Suppressor macrophage (primary cell): ENCODE results near the gene TTC39C.
"Not testable (repeated sequence)": the region's sequence is repeated elsewhere in the genome, so short reads cannot be mapped to it uniquely, and the experiment has no call there.

Experiments used
- DNase-seq, 4 experiments: peaks; one replicate each; pipeline ENCODE4 v3.0.0-alpha.2; 2020 to 2022

TTC39C gene

GRCh38 chr18:24055009-24055804 lies 40.7 kb downstream of the TTC39C start:
- DNase-seq, result no peak

DNA sequence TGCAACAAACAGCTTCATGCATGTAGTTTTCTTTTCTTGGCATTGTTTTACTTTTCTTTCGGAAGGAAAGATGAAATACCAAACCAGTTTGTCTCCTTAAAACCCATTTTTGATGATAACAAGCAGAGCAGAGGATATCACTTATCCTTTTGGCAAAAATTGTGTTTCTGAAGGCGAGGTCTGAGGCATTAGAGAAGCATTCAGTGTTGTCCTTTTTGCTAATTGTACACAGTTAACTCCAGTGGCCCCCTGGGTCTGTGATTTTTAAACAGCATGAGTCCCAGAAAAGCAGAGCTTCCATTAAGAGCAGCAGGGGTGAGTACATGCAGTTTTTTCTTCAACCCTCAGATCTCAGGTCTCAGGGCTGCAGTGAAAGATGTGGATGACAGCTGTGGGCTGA lies 41.3 kb downstream of the TTC39C start:
- no peak for DNase-seq

DNA sequence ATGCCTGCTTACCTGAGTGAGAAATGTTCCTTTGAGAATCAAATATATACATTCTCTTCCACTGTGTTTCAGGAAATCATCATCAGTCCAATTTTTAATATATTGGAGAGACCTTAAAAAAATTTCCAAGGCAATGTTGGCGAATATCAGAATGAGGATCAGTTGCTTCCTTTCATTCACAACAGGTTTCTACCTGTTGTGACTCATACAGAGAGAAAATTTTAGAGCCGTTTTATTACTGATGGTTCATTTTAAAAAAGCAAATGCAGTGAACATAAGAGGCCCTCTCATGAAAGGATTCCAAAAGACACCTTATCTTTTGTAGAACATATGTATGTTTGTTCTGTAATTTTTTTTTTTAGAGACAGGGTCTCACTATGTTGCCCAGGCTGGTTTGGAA lies 42.0 kb downstream of the TTC39C start:
- DNase-seq, result no peak

GRCh38 chr18:24057804-24058203 lies 43.2 kb downstream of the TTC39C start:
- DNase-seq, result no peak

DNA sequence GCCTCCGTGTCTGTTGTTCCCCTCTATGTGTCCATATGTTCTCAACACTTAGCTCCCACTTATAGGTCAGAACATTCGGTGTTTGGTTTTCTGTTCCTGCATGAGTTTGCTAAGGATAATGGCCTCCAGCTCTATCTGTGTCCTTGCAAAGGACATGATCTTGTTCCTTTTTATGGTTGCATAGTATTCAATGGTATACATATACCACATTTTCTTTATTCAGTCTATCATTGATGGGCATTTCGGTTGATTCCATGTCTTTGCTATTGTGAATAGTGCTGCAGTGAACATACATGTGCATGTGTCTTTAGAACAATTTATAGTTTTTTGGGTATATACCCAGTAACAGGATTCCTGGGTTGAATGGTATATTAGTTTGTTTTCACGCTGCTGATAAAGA lies 44.8 kb downstream of the TTC39C start:
- DNase-seq, result not testable (repeated sequence)

DNA sequence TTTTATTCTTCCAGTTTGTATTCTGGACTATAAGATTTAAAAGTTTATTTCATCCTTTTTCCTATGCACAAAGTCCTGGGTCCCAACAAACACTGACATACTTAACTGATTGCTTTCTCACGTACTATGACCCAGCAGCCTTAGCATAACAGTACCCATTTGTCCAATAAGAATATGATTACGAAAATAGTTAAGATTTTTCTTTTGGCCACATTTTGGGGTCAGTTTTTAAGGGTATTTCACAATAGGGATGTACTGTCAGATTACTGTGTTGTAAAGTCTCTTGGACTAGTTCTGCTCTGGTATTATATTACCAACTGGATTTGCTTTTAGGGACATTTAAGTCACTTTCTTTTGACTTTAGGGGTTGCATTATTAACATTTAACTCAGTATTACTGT lies 46.1 kb downstream of the TTC39C start:
- no peak for DNase-seq

DNA sequence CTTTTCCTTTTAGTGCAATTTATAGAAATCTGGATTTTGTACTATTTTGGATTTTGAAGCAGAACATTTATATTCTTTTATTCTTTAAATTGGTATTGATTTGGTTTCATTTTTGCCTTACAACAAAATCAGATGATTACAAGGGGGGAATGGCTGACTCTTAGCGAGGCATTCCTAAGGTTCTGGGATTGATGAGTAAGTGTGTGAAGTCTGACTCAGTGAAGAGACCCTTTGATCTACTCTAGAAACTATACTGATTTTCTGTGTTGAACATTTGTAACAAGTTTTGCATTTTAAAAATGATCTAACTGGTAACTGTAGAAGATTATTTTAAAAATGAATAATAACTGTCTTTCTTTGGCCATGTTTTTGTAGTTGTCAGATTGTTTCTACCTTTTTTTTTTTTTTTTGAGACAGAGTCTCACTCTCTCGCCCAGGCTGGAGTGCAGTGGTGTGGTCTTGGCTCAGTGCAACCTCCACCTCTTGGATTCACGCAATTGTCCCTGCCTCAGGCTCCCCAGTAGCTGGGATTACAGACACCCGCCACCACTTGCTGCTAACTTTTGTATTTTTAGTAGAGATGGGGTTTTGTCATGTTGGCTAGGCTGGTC lies 48.7 kb downstream of the TTC39C start:
- no peak for DNase-seq

- peak in 2 of 4 experiments; percentile 38 to 42 for DNase-seq
These were observed 50.0 kb downstream of the TTC39C start for GRCh38 chr18:24064391-24065100.

DNA sequence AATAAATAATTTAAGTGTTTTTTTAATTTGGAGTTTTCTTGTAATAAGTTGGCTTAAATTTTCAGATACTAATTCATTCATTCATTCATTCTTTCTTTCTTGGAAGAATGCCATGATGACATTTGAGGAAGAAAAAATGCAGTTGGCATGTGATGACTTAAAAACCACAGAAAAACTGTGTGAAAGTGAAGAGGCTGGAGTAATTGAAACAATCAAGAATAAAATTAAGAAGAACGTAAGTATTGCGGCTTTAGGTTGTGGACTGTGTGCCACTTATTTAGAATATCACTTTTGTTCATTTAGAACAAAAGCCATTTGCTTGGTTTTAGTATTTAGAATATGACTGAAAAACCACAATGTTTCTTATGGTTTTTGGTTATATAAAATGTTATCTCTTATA lies 51.4 kb downstream of the TTC39C start:
- DNase-seq, result peak in 2 of 4 experiments; percentile 43 to 56

DNA sequence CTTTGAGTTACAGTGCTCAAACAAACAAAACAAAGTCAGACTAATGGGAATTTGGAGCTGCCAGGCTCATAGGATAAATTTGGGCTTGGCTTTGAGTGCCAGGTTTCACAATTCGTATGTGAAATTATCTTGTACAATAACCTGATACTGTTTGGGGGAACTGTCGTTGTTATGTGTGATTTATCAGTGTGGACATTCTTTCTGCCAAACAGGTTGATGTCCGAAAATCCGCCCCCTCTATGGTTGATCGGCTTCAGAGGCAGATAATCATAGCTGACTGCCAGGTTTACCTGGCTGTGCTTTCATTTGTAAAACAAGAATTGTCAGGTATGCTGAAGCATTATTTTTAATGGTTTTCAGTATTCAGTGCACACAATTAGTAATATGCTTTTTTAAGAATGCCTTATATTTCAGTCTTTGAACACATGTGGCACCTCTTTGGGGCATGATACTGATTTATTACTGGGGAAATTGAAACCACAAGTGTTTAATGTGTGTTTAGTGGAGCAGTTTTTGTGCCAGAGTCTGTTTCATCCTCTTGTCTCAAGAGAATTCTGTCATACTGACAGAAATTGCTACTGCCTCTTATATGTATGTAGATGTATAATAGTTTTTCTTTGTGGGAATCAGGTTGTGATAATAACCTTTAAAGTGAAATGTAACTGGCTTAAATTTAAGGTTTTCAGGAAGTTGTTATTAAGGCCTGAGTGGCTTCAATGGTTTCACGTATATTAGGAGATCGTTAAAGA lies 54.6 kb downstream of the TTC39C start:
- DNase-seq, result no peak

GRCh38 chr18:24071029-24071428 lies 56.5 kb downstream of the TTC39C start:
- DNase-seq, result no peak

DNA sequence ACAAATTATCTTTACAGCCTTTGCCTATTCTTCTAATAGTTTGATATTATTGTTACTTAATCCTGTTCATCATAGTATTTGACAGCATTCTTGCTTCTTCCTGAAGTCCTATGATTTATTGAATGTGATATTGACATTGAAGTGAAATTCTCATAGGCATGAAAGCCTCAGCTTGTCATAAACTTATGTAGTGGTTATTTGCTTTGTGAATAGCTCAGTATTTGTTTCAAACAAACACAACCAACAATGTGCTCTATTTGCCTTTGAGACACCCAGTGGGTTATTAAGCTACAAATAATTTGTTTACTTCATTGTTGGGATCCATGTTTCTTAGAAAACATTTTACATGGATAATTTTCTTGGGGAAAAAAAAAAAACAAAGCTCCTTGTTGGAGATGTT lies 57.2 kb downstream of the TTC39C start:
- no peak for DNase-seq

- no peak for DNase-seq
These were observed 58.2 kb downstream of the TTC39C start for GRCh38 chr18:24072743-24073142.

DNA sequence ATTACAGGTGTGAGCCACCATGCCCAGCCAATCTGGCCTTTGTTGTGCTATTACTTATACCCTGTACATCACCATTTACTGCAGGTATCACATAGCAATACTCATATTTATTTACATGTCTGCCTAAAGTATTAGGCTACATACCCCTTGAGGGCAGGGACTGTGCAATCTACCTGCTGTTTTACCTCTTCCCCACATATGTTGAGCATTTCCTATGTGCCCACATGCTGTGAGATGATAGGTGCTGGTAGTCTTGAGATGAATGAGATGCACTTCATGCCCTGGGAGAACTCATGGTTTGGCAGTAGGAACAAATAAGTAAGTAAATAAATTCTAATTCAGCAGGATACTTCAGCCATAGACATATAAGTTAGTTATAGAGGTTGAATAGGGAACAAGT lies 59.2 kb downstream of the TTC39C start:
- DNase-seq, result no peak

DNA sequence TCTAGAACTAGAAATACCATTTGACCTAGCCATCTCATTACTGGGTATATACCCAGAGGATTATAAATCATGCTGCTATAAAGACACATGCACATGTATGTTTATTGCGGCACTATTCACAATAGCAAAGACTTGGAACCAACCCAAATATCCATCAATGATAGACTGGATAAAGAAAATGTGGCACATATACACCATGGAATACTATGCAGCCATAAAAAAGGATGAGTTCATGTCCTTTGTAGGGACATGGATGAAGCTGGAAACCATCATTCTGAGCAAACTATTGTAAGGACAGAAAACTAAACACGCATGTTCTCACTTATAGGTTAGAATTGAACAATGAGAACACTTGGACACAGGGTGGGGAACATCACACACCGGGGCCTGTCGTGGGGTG lies 60.2 kb downstream of the TTC39C start:
- not testable (repeated sequence) for DNase-seq

GRCh38 chr18:24075767-24076597 lies 61.4 kb downstream of the TTC39C start:
- peak; percentile 61 to 86 (median 70) for DNase-seq

DNA sequence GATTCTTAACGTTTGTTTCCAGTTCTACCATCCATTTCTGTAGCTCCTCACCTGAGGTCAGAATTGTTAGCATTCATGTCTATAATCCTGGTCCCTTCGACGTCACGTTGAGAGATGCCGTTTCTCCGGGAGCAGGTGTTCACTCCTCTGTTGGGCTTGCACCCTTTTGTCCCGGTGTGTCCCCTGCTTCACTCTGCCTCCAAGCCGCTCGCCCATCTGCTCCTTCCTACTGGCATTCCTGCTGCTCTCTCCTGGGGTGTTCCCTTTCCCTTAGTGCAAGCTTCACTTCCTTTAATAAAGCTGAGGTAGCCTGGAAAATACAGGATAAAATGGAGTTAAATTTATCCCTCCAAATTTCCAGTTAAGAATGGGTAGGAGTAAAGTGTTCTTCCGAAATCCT lies 62.4 kb downstream of the TTC39C start:
- DNase-seq, result no peak

- DNase-seq, result no peak
These were observed 63.8 kb downstream of the TTC39C start for GRCh38 chr18:24078391-24078790.

DNA sequence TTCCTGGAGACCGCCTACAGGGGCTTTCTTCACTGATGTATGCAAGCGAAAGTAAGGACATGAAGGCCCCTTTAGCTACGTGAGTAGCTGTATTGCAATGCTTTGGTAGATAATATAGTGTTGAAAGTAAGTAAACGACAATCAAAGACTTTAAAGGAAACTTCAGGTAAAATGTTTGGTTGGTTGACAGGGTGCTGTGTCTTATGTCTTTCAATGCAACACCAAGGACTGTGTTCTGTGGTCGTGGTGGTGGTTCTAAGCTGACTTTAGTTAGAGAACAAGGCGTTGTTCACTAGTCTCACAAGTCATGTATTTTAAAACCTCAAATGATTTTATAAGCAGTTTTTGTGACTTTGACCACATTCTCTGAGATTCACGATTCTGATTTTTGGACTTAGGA lies 66.3 kb downstream of the TTC39C start:
- no peak for DNase-seq

GRCh38 chr18:24083550-24083949 lies 69.0 kb downstream of the TTC39C start:
- no peak for DNase-seq

DNA sequence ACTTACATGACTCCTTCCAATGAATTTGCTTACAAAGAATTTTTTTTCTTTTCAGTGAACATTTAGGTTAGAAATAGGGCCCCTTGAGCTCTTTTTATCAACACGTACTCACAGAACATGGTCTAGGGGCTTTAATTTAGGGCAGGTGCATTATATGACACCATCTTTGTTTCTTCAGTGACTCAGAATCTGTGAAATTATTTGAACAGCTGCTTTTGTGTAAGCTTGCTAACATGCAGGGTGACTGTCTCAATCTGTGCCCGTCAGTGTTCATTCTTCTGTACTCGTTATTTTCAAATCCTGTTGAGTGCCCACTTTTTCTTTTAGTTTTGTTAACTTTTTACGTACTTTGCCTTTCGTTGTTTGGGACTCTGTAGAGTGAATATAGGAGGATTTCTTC lies 71.5 kb downstream of the TTC39C start:
- no peak for DNase-seq

DNA sequence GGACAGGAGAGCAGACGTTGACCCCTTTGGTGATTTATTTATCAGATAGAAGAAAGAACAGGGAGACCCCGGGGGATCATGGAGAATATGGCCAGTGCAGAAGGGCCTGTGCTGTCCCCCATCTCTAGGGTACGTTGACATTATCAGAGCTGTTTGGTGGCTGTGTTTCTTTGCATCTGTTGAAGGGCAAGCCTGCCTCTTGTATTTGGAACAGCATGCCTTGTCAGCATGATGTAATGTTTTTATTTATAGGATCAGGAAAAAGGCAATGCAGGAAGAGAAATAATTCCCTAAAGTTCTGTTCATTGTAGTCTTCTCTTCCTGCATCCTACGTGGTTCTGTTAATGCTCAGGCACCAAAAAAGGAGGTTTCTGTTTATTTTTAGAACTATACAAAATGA lies 74.5 kb downstream of the TTC39C start:
- DNase-seq, result peak in 2 of 4 experiments; percentile 8 to 10
